HG03378 (cell line): ENCODE measurements around the gene ERC2.

ENCODE experiments used
- ATAC-seq: cut with Tn5 transposase; IDR thresholded peaks from one replicate; pipeline ENCODE4 v1.9.1; 2021; ENCODE audit warnings: mild to moderate bottlenecking, moderate library complexity; ENCODE audit not compliant: unreplicated experiment

Gene ERC2

GRCh38 chr3:56369914-56370313 lies 98.4 kb downstream of the ERC2 start:
- no peak for ATAC-seq

GRCh38 chr3:56368846-56369245 lies 99.4 kb downstream of the ERC2 start:
- ATAC-seq, result no peak

DNA sequence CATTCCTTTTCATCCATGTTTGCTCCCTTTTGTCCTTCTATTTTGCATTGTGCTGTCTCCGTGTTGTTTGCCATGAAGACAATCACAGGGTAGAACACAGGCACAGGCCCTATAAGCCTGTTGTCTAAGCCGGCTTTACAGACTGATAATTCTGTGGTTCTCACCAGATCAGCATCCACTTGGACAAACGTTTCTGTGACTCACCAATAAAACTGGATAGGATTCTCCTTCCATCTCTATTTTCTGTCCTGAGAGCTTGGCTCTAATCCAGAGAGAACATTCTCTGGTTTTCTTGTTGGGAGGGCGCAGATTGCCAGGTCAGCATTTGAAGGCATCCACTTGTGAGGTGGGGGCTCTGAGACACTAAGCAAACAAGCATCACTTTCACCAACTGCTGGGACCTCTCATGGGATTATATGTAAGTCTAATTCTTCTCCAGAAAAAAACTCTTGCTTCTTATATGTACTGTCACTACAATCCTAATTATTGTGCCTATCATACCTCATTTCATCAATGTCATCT lies 101.6 kb downstream of the ERC2 start:
- no peak for ATAC-seq

DNA sequence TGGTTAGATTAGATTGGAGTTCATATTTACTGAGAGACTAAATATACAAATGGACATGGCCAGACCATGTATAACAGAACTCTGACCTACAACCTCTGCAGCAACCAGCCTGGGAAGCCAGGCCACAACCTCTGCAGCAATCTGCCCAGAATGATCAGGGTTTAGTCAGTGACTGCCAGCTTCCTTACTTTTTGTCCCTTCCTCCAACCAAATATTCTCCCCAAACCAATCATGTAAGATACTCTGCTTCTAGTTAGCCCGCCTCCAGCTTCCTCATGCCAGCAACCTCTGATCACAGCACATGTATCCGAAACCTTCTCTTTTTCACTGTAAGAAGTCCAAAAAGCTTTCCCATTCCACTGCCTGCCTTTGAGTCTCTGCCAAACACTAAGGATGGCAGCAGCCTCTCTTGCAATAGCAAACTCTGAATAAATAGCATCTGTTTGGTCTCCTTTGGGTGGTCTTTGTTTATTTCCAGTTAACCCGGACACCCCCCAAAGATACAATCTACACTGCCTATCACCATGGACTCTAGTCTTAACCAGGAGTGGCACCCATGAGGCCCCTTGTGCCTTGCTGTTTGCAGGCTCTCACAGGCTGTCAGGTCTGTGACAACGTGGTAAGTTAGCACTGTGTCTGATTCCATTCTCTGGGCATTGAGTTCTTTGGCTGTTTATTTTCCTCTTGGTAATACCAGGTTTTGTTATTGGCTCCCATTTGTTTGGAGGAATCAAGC lies 102.2 kb downstream of the ERC2 start:
- ATAC-seq, result no peak

DNA sequence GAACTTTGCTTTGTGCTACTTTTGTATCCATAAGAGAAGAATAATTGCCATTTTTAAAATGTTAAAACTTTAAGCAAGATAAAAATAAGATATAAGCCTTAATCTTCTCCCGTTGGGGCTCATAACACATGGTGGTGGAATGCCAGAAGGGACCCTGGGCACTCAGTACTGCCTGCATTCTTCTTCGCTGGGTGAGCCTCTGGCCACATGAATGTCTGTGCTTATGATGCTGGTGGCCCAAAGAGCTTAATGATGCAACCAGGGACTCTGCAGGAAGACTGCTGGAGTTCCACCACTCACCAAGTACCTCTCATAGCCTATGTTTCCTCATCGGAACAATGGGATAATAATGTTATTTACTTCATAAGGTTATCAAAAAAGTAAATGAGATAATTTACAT lies 103.6 kb downstream of the ERC2 start:
- no peak for ATAC-seq

- ATAC-seq, result no peak
These were observed 104.5 kb downstream of the ERC2 start for GRCh38 chr3:56363720-56364119.

GRCh38 chr3:56361731-56362130 lies 106.5 kb downstream of the ERC2 start:
- ATAC-seq, result no peak

GRCh38 chr3:56357266-56357665 lies 111.0 kb downstream of the ERC2 start:
- no peak for ATAC-seq

DNA sequence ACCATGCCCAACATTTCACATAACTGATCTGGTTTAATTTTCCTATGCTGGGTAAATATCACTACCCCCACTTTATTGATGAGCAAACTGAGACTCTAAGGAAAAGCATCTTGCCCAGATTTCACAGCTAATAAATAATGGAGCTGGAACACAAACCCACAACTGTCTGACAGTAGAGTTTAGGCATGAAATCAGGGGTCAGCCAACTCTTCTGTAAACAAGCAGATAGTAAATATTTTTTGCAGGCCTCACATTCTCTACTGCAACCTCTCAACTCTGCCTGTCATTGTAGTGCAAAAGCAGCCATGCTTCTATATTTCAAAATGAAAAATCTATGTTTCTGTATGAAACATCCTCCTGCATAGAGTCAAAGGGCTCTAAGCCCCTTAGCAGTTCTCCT lies 111.5 kb downstream of the ERC2 start:
- no peak for ATAC-seq

DNA sequence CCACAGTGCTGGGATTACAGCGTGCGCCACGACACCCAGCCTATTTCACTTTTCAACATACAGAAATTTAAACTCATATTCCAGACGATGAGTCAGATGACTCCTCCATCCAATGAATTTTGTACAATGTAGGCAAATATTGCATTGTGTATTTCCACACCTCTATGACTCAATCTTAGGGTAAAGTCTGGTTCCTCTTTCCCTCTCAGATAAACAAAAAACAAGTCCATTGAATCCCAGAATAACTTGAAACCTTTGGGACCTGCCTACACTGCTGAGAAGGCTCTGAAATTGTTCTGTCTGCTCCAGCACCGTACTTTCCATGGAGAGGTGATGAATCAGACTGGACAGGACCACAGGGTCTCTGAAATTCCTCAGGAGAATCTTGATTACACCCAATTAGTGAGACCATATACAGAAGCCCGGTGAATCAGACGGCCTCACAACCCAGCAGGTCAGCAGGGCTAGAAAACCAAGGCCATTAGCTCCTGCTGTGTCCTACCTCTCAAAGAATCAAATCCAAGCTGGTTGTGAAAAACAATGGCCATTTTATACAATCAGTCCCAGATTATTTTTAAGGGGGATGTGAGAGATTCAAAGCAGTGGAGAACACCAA lies 112.6 kb downstream of the ERC2 start:
- no peak for ATAC-seq

DNA sequence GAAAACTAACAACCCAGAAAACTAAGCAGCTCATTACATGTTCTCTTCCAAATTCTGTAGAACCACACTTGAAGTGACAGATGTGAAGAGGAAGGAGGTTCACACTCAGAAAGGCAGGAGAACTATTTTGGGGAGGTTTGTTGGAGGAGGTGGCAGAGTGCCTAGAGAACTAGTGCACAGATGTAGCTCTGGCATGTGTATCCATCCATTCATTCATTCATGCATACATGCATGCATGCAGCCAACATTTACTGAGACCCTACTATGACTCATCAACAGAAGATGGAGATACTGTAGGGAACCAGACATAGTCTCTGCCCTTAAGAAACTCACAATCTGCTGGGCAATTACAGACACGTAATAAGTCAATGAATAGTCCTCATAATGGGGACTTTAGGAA lies 116.7 kb downstream of the ERC2 start:
- ATAC-seq, result no peak

DNA sequence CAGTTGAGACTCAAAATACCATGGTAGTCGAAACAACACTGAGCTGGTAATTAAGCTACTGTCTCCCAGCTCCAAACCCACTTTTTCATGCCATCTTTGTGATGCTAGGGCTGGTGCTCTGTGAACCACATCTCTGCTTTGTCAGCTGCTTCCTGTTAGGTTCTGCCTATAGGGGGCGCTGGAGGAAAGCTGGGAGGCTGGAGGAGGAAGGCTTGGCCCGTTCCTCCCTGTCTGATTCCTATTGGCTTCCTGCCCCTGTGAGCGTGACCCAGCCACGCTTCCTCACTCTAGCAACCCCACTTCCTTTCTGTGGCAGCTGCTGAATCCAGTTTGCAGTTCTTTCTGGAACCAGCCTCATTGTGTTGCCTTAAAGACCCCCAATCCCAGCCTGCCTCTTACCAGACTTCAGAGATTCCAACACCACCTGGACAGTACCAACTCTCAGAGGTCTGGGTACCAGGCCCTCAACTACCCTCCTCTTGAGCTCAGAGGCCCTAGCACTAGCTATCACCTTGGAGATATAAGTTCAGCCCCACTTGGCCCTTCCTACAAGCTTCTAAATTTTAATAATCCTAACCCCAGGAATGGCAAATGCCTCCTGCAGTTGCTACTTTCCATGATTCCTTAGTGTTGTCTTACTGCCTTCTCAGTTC lies 120.9 kb downstream of the ERC2 start:
- no peak for ATAC-seq

DNA sequence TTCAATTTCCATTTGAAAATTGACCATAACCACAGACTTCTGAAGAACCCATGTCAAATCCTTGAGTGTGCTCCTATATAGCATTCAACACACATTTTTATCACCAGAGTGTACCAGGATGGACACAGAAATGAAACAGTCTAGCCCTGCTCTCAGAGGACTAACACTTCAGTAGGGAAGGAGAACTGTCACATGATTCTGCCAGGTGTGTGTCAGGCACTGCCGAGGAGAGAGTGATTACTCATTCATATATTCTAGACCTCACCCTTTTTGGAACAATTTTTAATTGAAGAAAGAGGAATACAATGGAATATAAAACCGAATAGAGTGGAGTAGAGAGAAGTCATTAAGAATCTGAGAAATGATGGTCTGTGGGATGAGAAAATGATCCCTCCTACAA lies 125.8 kb downstream of the ERC2 start:
- ATAC-seq, result no peak

DNA sequence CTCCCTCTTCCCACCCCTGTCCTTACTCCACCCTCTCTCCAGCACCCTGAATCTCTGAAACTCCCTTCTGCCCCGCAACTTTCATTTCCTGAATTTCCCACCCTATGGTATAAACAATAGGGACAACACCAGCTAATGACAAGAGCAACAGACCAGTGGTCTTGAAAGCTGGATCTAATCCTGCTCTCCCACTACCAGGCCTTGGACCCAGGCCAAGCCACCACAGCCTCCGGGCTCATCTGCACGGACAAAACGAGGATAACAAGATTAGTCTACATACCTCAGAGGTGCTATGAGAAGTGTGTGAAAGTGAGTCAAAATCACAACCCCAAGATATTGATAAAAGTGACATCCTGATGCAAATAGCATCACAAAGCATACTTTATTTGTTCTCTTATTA lies 128.6 kb downstream of the ERC2 start:
- ATAC-seq, result no peak

DNA sequence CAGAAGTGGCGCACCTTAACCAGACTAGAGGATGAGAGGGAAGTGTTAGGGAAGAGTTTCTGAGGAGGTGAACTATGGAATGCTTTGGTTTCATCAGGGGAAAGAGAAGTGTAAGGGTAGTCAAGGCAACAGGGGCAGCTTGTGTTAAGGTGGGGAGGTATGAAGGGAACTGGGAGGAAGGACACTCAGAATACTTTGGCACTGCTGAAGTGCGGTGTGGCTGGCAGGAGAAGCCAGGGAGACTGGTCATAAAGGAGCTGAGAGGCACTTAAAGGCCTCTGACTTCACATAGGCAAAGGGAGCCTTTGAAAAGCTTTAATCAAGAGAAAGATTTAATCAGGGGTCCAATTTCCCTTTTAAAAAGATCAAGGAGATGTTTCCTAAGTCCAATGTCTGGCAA lies 129.0 kb downstream of the ERC2 start:
- ATAC-seq, result no peak

- no peak for ATAC-seq
These were observed 132.2 kb downstream of the ERC2 start for GRCh38 chr3:56336023-56336422.

- ATAC-seq, result no peak
These were observed 143.8 kb downstream of the ERC2 start for GRCh38 chr3:56324473-56324872.

- no peak for ATAC-seq
These were observed 144.3 kb downstream of the ERC2 start for GRCh38 chr3:56323986-56324420.

DNA sequence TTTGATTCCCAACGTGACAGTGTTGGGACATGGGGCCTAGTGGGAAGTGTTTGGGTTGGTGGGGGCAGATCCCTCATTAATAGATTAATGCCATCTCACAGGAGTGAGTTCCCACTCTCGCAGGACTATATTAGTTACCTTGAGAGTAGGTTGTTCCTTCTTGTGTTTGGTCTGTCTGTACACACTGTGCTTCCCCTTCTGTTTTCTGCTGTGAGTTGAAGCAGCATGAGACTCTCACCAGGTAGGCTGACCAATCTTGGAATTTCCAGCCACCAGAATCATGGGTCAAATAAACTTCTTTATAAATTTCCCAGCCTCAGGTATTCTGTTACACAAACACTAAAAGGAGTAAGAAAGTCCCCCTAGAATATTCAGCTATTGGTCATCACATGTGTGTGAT lies 145.4 kb downstream of the ERC2 start:
- ATAC-seq, result no peak

GRCh38 chr3:56321892-56322291 lies 146.4 kb downstream of the ERC2 start:
- ATAC-seq, result no peak

DNA sequence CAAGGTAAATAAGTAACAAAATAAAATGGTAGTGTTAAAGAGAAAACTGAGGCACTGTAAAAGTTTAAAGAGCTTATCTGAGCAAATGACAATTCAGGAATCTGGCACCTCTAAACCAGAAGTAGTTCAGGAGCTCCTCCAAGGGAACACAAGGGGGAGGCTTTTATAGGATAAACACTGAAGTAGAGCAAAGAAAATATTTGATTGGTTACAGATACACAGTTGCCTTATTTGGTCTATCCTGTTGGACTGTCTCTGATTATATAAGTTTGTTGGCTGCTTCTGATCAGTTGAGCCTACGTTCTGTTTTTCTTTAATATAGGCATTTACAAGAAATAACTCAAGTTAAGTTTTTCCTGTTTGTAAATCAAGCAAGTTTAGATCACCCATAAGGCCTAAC lies 146.9 kb downstream of the ERC2 start:
- ATAC-seq, result no peak

- ATAC-seq, result no peak
These were observed 147.4 kb downstream of the ERC2 start for GRCh38 chr3:56320883-56321282.
